ENCODE results near the gene PLET1.

Gene PLET1

GRCh38 chr11:112291191-112291590 is 30.5 kb upstream of the PLET1 start:
- Histone ChIP-seq H3K9me3 (ENCODE audit: insufficient read depth, low read length, severe bottlenecking) (no peaks in the 10 kb centered on the region), H3K27ac (ENCODE audit: low read length) (no peak overlapping the region), H3K4me2 (ENCODE audit: insufficient read depth, low read length) (no peak overlapping the region), H3K4me3 (ENCODE audit: low read depth in 1 of 2, low read length in 2 of 2) (no peak overlapping the region), H2AFZ (ENCODE audit: low read depth, low read length) (no peak overlapping the region), H3K9ac (ENCODE audit: low read depth, low read length) (no peak overlapping the region), H3K27me3 (ENCODE audit: insufficient read depth, low read length, poor library complexity) (peaks cover 3% of the 10 kb centered on the region), H3K36me3 (ENCODE audit: insufficient read depth, low read length) (no peaks in the 10 kb centered on the region), H3K79me2 (ENCODE audit: insufficient read depth, low read length) (no peaks in the 10 kb centered on the region), H3K4me1 (ENCODE audit: insufficient read depth, low read length) (peaks cover 16% of the 10 kb centered on the region), H4K20me1 (ENCODE audit: insufficient read depth, low read length) (no peaks in the 10 kb centered on the region)
- TF ChIP-seq CTCF (IDR thresholded peaks at IDR 0.05; ENCODE audit: borderline replicate concordance, extremely low read depth, low read length, poor library complexity, severe bottlenecking) (no peak), EZH2 (IDR thresholded peaks at IDR 0.05; ENCODE audit: borderline replicate concordance, low read depth, low read length, severe bottlenecking) (no peak)
- ATAC-seq (ENCODE audit: insufficient read depth, low read depth) (no peak), DNase-seq (no peak)

- DNase-seq (no peak), ATAC-seq (ENCODE audit: insufficient read depth, low read depth) (no peak)
- TF ChIP-seq EZH2 (IDR thresholded peaks at IDR 0.05; ENCODE audit: borderline replicate concordance, low read depth, low read length, severe bottlenecking) (no peak), CTCF (IDR thresholded peaks at IDR 0.05; ENCODE audit: borderline replicate concordance, extremely low read depth, low read length, poor library complexity, severe bottlenecking) (no peak)
- Histone ChIP-seq H3K79me2 (ENCODE audit: insufficient read depth, low read length) (no peaks in the 10 kb centered on the region), H4K20me1 (ENCODE audit: insufficient read depth, low read length) (no peaks in the 10 kb centered on the region), H3K27me3 (ENCODE audit: insufficient read depth, low read length, poor library complexity) (peaks cover 3% of the 10 kb centered on the region), H3K9me3 (ENCODE audit: insufficient read depth, low read length, severe bottlenecking) (no peaks in the 10 kb centered on the region), H3K4me3 (ENCODE audit: low read depth in 1 of 2, low read length in 2 of 2) (peak overlapping the region; percentile 14 to 60; a peak in 3 of 4 replicates), H2AFZ (ENCODE audit: low read depth, low read length) (peak overlapping the region; percentile 63; the same call in 1 of the 2 replicates), H3K27ac (ENCODE audit: low read length) (no peak overlapping the region), H3K36me3 (ENCODE audit: insufficient read depth, low read length) (no peaks in the 10 kb centered on the region), H3K9ac (ENCODE audit: low read depth, low read length) (peak overlapping the region; percentile 46; the same call in 1 of the 2 replicates), H3K4me2 (ENCODE audit: insufficient read depth, low read length) (peak overlapping the region; percentile 88), H3K4me1 (ENCODE audit: insufficient read depth, low read length) (peaks cover 13% of the 10 kb centered on the region)
Observed at GRCh38 chr11:112290493-112290850, 29.8 kb upstream of the PLET1 start.

- ATAC-seq (ENCODE audit: insufficient read depth, low read depth) (peak; percentile 97), DNase-seq (peak; percentile 83)
- H3K4me1 ChIP-seq (ENCODE audit: insufficient read depth, low read length), result peaks cover 13% of the 10 kb centered on the region
- peak overlapping the region; percentile 14 to 60; a peak in 3 of 4 replicates for H3K4me3 ChIP-seq (ENCODE audit: low read depth in 1 of 2, low read length in 2 of 2)
- peak overlapping the region; percentile 46 for H3K9ac ChIP-seq (ENCODE audit: low read depth, low read length)
- no peaks in the 10 kb centered on the region for H3K36me3 ChIP-seq (ENCODE audit: insufficient read depth, low read length)
- H3K9me3 ChIP-seq (ENCODE audit: insufficient read depth, low read length, severe bottlenecking), result no peaks in the 10 kb centered on the region
- no peaks in the 10 kb centered on the region for H4K20me1 ChIP-seq (ENCODE audit: insufficient read depth, low read length)
- peaks cover 3% of the 10 kb centered on the region for H3K27me3 ChIP-seq (ENCODE audit: insufficient read depth, low read length, poor library complexity)
- H3K27ac ChIP-seq (ENCODE audit: low read length), result no peak overlapping the region
- no peaks in the 10 kb centered on the region for H3K79me2 ChIP-seq (ENCODE audit: insufficient read depth, low read length)
- peak overlapping the region; percentile 88 for H3K4me2 ChIP-seq (ENCODE audit: insufficient read depth, low read length)
- peak; percentile 84 for TF ChIP-seq CTCF (IDR thresholded peaks at IDR 0.05; ENCODE audit: borderline replicate concordance, extremely low read depth, low read length, poor library complexity, severe bottlenecking)
- peak; percentile 53 for TF ChIP-seq EZH2 (IDR thresholded peaks at IDR 0.05; ENCODE audit: borderline replicate concordance, low read depth, low read length, severe bottlenecking)
- H2AFZ ChIP-seq (ENCODE audit: low read depth, low read length), result peak overlapping the region; percentile 72
Observed at GRCh38 chr11:112289588-112290492, 29.2 kb upstream of the PLET1 start.

Measured in DND-41 (cell line).